Activated CD4-positive, CD25-positive, alpha-beta regulatory T cell (primary cell): ENCODE data around the gene CTDSPL.

Source experiments
- DNase-seq, 4 experiments: peaks; one replicate each; lab custom pipeline; 2025; lab: John Stamatoyannopoulos, UW

The CTDSPL gene

GRCh38 chr3:37943631-37944314, 82.1 kb downstream of the CTDSPL start:
- DNase-seq = no peak

GRCh38 chr3:37944391-37944842, 82.7 kb downstream of the CTDSPL start:
- no peak for DNase-seq

GRCh38 chr3:37945156-37945806, 83.6 kb downstream of the CTDSPL start:
- no peak for DNase-seq

GRCh38 chr3:37945807-37946530, 84.3 kb downstream of the CTDSPL start:
- DNase-seq = no peak

GRCh38 chr3:37946531-37946889, 84.8 kb downstream of the CTDSPL start:
- no peak for DNase-seq

- DNase-seq = no peak
Observed at GRCh38 chr3:37949866-37950265, 88.2 kb downstream of the CTDSPL start.

GRCh38 chr3:37952564-37952963, 90.9 kb downstream of the CTDSPL start:
- DNase-seq = no peak

- DNase-seq = no peak
Observed at GRCh38 chr3:37953226-37953625, 91.5 kb downstream of the CTDSPL start.

- DNase-seq = no peak
Observed at GRCh38 chr3:37953707-37954394, 92.2 kb downstream of the CTDSPL start.

- DNase-seq = no peak
Observed at GRCh38 chr3:37954881-37955280, 93.2 kb downstream of the CTDSPL start.

GRCh38 chr3:37955918-37956707, 94.4 kb downstream of the CTDSPL start:
- no peak for DNase-seq

- no peak for DNase-seq
Observed at GRCh38 chr3:37956723-37957538, 95.3 kb downstream of the CTDSPL start.

- DNase-seq = no peak
Observed at GRCh38 chr3:37957539-37957936, 95.9 kb downstream of the CTDSPL start.

- no peak for DNase-seq
Observed at GRCh38 chr3:37961622-37962431, 100.1 kb downstream of the CTDSPL start.

- no peak for DNase-seq
Observed at GRCh38 chr3:37963016-37963415, 101.3 kb downstream of the CTDSPL start.

- DNase-seq = no peak
Observed at GRCh38 chr3:37963635-37964034, 102.0 kb downstream of the CTDSPL start.

GRCh38 chr3:37964146-37964545, 102.5 kb downstream of the CTDSPL start:
- no peak for DNase-seq

GRCh38 chr3:37964716-37965115, 103.0 kb downstream of the CTDSPL start:
- no peak for DNase-seq

- DNase-seq = peak; percentile 5 to 9 (median 7)
Observed at GRCh38 chr3:37967260-37967881, 105.7 kb downstream of the CTDSPL start.
